GM23338 (cell line): ENCODE data around the gene DTNBP1.

Experiments used
- CREB1 ChIP-seq: fragments of 250-450 bp; sonication (Bioruptor Pico); IDR thresholded peaks from 2 replicates; pipeline ENCODE4 v1.5.0; 2020; ENCODE audit warnings: low read depth, mild to moderate bottlenecking, moderate library complexity
- EZH2 ChIP-seq: fragments of 200-600 bp; sonication (generic); IDR thresholded peaks from one replicate; pipeline ENCODE4 v1.8.0; 2017; ENCODE audit warnings: antibody characterized with exemption, mild to moderate bottlenecking, low read depth; ENCODE audit not compliant: unreplicated experiment
- EZH2phosphoT487 ChIP-seq: fragments of 200-600 bp; sonication (generic); IDR thresholded peaks from one replicate; pipeline ENCODE4 v1.8.1; 2018; ENCODE audit warnings: antibody characterized with exemption; ENCODE audit not compliant: unreplicated experiment
- POLR2AphosphoS5 ChIP-seq: IDR thresholded peaks from 2 replicates; pipeline ENCODE4 v1.6.1; 2016; ENCODE audit warnings: antibody characterized with exemption, low read depth
- REST ChIP-seq: IDR thresholded peaks from one replicate; pipeline ENCODE4 v1.6.1; 2018; ENCODE audit warnings: antibody characterized with exemption; ENCODE audit not compliant: unreplicated experiment
- ZNF114 ChIP-seq: fragments of 250-450 bp; sonication (Bioruptor Pico); IDR thresholded peaks from 2 replicates; pipeline ENCODE4 v1.5.0; 2020; ENCODE audit warnings: mild to moderate bottlenecking, moderate library complexity
- ZNF331 ChIP-seq: fragments of 250-450 bp; sonication (Bioruptor Pico); IDR thresholded peaks from 2 replicates; pipeline ENCODE4 v1.5.0; 2020; ENCODE audit warnings: low read depth, mild to moderate bottlenecking, moderate library complexity
- TF ChIP-seq, protein P1 (sequence below), 2 experiments: fragments of 200-600 bp in 1 of 2; sonication (generic) in 1 of 2; conservative IDR thresholded peaks; 2 replicates each; pipeline versions ENCODE4 v1.5.1 to v1.6.1; 2016 to 2017; ENCODE audit warnings: antibody characterized with exemption in 2 of 2, low read depth in 2 of 2, mild to moderate bottlenecking in 2 of 2, moderate library complexity in 1 of 2

GRCh38 chr6:15691250-15691869 is 28.5 kb upstream of the DTNBP1 start:
- TF ChIP-seq, protein P1, sequence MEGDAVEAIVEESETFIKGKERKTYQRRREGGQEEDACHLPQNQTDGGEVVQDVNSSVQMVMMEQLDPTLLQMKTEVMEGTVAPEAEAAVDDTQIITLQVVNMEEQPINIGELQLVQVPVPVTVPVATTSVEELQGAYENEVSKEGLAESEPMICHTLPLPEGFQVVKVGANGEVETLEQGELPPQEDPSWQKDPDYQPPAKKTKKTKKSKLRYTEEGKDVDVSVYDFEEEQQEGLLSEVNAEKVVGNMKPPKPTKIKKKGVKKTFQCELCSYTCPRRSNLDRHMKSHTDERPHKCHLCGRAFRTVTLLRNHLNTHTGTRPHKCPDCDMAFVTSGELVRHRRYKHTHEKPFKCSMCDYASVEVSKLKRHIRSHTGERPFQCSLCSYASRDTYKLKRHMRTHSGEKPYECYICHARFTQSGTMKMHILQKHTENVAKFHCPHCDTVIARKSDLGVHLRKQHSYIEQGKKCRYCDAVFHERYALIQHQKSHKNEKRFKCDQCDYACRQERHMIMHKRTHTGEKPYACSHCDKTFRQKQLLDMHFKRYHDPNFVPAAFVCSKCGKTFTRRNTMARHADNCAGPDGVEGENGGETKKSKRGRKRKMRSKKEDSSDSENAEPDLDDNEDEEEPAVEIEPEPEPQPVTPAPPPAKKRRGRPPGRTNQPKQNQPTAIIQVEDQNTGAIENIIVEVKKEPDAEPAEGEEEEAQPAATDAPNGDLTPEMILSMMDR (conservative IDR thresholded peaks at IDR 0.05; ENCODE audit: low read depth in 2 of 2) = peak; percentile 99 to 100
- TF ChIP-seq POLR2AphosphoS5 (no peak), CREB1 (peak; percentile 44; the same call in 1 of the 2 replicates), EZH2 (no peak), ZNF331 (CRISPR knock-in tag) (no peak), REST (no peak), EZH2phosphoT487 (no peak), ZNF114 (CRISPR knock-in tag) (no peak)
